ENCODE data around the gene LRRTM3. TPM values are rescaled to one million over a fixed set of nuclear protein-coding genes. Genes with fewer than 3 reads are reported as not detected.

LRRTM3 gene
- total RNA-seq, 6 donors from 2014 or later: not detected

- Histone ChIP-seq H3K36me3 (no peaks in the 10 kb centered on the region), H3K9me3 (no peaks in the 10 kb centered on the region), H3K27me3 (no peaks in the 10 kb centered on the region), H3K27ac (no peak overlapping the region), H3K4me1 (no peaks in the 10 kb centered on the region), H3K4me3 (no peak overlapping the region)
- ATAC-seq (ENCODE audit: low FRiP score in 2 of 2): no peak
- WGBS, 2 donors: 35 to 46% methylated on average over 2 of the region's 2 CpGs
- no peak for DNase-seq
- TF ChIP-seq EP300 (IDR thresholded peaks at IDR 0.05): no peak
- TF ChIP-seq CTCF (IDR thresholded peaks at IDR 0.05): no peak
- no peak for TF ChIP-seq POLR2A (IDR thresholded peaks at IDR 0.05)
- no peak for TF ChIP-seq POLR2AphosphoS5 (IDR thresholded peaks at IDR 0.05)
Observed at GRCh38 chr10:67086327-67087134, 160.7 kb downstream of the LRRTM3 start.

- Histone ChIP-seq H3K4me1 (no peaks in the 10 kb centered on the region), H3K27me3 (no peaks in the 10 kb centered on the region), H3K9me3 (no peaks in the 10 kb centered on the region), H3K36me3 (no peaks in the 10 kb centered on the region), H3K4me3 (no peak overlapping the region), H3K27ac (no peak overlapping the region)
- no peak for ATAC-seq (ENCODE audit: low FRiP score in 2 of 2)
- TF ChIP-seq CTCF (IDR thresholded peaks at IDR 0.05): no peak
- no peak for TF ChIP-seq POLR2AphosphoS5 (IDR thresholded peaks at IDR 0.05)
- TF ChIP-seq EP300 (IDR thresholded peaks at IDR 0.05): no peak
- TF ChIP-seq POLR2A (IDR thresholded peaks at IDR 0.05): no peak
- DNase-seq: no peak
Observed at GRCh38 chr10:67087135-67087425, 161.2 kb downstream of the LRRTM3 start.

DNA sequence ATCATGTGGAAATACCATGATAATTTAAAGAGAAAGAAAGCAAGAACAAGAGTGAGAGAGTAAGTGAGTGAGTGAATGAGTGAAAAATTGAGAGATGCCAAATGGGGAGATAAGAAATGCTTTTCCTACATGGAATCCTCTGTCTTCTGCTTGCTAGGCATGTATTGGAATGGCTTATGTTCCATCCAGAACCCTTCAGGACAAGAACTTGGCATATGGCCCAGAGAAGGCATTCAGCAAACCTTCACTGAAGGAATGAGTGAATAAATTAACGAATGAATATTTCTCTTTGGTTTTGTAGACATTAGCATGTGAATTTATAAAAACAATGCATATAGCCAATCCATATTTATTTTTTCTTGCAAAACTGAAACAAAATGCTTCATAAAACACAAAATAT is 162.2 kb downstream of the LRRTM3 start:
- no peaks in the 10 kb centered on the region for H3K36me3 ChIP-seq
- H3K4me3 ChIP-seq: no peak overlapping the region
- no peaks in the 10 kb centered on the region for H3K9me3 ChIP-seq
- H3K4me1 ChIP-seq: no peaks in the 10 kb centered on the region
- no peak overlapping the region for H3K27ac ChIP-seq
- TF ChIP-seq EP300 (IDR thresholded peaks at IDR 0.05): no peak
- no peak for TF ChIP-seq POLR2AphosphoS5 (IDR thresholded peaks at IDR 0.05)
- TF ChIP-seq POLR2A (IDR thresholded peaks at IDR 0.05): no peak
- no peak for TF ChIP-seq CTCF (IDR thresholded peaks at IDR 0.05)
- H3K27me3 ChIP-seq: no peaks in the 10 kb centered on the region
- ATAC-seq (ENCODE audit: low FRiP score in 2 of 2): no peak
- WGBS, 2 donors: 46 to 50% methylated on average over 1 of the region's 1 CpG
- no peak for DNase-seq

DNA sequence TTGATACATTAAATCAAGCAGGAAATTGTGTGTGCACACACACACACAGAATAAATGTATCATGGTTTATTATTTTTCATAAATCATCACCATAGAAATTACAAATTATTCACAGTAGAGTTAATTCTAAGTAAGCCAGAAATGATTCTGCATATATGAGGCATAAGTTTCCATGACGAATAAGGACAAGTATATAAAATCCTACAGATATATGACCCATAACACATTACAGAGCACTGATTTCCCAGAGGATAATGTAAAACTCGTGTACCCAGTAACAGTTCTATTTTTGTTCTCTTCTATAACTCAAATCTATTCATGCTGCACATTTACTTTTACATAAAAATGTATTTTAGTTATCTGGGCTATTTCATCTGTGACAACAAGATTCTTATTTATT is 169.7 kb downstream of the LRRTM3 start:
- Histone ChIP-seq H3K9me3 (no peaks in the 10 kb centered on the region), H3K36me3 (no peaks in the 10 kb centered on the region), H3K4me1 (no peaks in the 10 kb centered on the region), H3K4me3 (no peak overlapping the region), H3K27me3 (no peaks in the 10 kb centered on the region), H3K27ac (no peak overlapping the region)
- DNase-seq (no peak), ATAC-seq (ENCODE audit: low FRiP score in 2 of 2) (no peak)
- WGBS, 2 donors: 39 to 52% methylated on average over 2 of the region's 2 CpGs
- no peak for TF ChIP-seq CTCF (IDR thresholded peaks at IDR 0.05)
- no peak for TF ChIP-seq EP300 (IDR thresholded peaks at IDR 0.05)
- no peak for TF ChIP-seq POLR2AphosphoS5 (IDR thresholded peaks at IDR 0.05)
- TF ChIP-seq POLR2A (IDR thresholded peaks at IDR 0.05): no peak

- H3K4me3 ChIP-seq: no peak overlapping the region
- no peak for ATAC-seq (ENCODE audit: low FRiP score in 2 of 2)
- WGBS, 2 donors: 68 to 84% methylated on average over 2 of the region's 2 CpGs
- no peaks in the 10 kb centered on the region for H3K9me3 ChIP-seq
- H3K27ac ChIP-seq: no peak overlapping the region
- no peak for DNase-seq
- TF ChIP-seq POLR2AphosphoS5 (IDR thresholded peaks at IDR 0.05) (no peak), CTCF (IDR thresholded peaks at IDR 0.05) (no peak), POLR2A (IDR thresholded peaks at IDR 0.05) (no peak), EP300 (IDR thresholded peaks at IDR 0.05) (no peak)
- no peaks in the 10 kb centered on the region for H3K27me3 ChIP-seq
- H3K4me1 ChIP-seq: no peaks in the 10 kb centered on the region
- no peaks in the 10 kb centered on the region for H3K36me3 ChIP-seq
Observed at GRCh38 chr10:67098461-67098860, 172.6 kb downstream of the LRRTM3 start.
